ENCODE measurements around the gene SLC25A4. TPM values are rescaled to one million over a fixed set of nuclear protein-coding genes. Genes with fewer than 3 reads are reported as not detected.

The SLC25A4 gene
- total and polyA plus RNA-seq, 2 of the 13 experiments (the other 11 are each of a cell fraction or from before 2014, with no cell fraction given), result 30.3 to 42.1 TPM

DNA sequence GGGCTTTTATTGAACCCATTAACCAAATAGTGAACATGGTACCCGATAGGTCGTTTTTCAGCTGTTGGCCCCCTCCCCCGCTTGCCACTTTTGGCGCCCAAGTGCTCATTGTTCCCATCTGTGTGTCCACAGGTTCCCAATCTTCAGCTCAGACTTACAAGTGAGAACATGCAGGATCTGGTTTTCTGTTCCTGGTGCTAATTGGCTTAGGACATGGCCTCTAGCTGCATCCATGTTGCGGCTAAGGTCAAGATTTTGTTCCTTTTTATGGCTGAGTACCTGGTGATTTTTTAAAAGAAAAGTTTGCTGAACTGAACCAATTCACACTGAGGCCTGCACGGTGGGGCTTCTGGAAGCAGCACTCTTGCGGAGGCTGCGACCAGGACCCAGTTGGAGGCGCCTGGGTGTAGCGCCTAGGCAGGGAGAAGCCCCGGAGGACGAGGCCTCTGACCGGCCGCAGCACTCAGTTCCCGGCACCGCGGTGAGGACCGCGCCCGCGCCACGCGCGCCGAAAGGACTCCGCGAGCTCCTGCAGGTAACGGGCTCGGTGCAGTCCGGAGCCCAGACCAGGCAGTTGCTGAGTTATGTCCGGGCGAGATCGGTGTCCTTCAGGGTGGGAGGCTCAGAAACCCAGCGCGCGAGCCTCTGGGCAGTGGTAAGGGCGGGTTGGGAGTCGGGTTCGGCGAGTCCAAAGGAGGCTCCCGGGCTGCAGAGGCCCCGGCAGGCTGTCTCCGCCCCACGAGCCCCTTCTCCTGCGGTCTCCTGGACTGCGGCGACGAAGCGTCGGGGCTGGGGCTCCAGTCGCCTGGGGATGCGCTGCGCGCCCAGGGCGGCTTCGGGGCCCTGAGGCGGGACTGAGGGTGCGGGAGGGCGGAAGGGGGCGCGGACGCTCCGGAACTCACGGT, 15.8 kb upstream of the SLC25A4 start (continued):
- TF ChIP-seq, protein P1, sequence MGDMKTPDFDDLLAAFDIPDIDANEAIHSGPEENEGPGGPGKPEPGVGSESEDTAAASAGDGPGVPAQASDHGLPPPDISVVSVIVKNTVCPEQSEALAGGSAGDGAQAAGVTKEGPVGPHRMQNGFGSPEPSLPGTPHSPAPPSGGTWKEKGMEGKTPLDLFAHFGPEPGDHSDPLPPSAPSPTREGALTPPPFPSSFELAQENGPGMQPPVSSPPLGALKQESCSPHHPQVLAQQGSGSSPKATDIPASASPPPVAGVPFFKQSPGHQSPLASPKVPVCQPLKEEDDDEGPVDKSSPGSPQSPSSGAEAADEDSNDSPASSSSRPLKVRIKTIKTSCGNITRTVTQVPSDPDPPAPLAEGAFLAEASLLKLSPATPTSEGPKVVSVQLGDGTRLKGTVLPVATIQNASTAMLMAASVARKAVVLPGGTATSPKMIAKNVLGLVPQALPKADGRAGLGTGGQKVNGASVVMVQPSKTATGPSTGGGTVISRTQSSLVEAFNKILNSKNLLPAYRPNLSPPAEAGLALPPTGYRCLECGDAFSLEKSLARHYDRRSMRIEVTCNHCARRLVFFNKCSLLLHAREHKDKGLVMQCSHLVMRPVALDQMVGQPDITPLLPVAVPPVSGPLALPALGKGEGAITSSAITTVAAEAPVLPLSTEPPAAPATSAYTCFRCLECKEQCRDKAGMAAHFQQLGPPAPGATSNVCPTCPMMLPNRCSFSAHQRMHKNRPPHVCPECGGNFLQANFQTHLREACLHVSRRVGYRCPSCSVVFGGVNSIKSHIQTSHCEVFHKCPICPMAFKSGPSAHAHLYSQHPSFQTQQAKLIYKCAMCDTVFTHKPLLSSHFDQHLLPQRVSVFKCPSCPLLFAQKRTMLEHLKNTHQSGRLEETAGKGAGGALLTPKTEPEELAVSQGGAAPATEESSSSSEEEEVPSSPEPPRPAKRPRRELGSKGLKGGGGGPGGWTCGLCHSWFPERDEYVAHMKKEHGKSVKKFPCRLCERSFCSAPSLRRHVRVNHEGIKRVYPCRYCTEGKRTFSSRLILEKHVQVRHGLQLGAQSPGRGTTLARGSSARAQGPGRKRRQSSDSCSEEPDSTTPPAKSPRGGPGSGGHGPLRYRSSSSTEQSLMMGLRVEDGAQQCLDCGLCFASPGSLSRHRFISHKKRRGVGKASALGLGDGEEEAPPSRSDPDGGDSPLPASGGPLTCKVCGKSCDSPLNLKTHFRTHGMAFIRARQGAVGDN (CRISPR knock-in tag; IDR thresholded peaks at IDR 0.05), result peak; percentile 58
- 0 out of 2 replicates have a peak, but pooled peaks have one; percentile 0 for TF ChIP-seq HNF4A (CRISPR knock-in tag; IDR thresholded peaks at IDR 0.05)
- no peak for TF ChIP-seq ZBTB3 (CRISPR knock-in tag; IDR thresholded peaks at IDR 0.05; ENCODE audit: borderline replicate concordance, low read depth)
- TF ChIP-seq PATZ1 (CRISPR knock-in tag; IDR thresholded peaks at IDR 0.05), result 0 out of 2 replicates have a peak, but pooled peaks have one; percentile 8
- TF ChIP-seq ZNF337 (CRISPR knock-in tag; IDR thresholded peaks at IDR 0.05; ENCODE audit: borderline replicate concordance, low read depth), result no peak
- TF ChIP-seq ZNF33A (CRISPR knock-in tag; IDR thresholded peaks at IDR 0.05; ENCODE audit: borderline replicate concordance), result no peak
- TF ChIP-seq EZH2 (conservative IDR thresholded peaks at IDR 0.05; ENCODE audit: low read depth, low read length), result no peak
- TF ChIP-seq ZNF841 (CRISPR knock-in tag; IDR thresholded peaks at IDR 0.05; ENCODE audit: borderline replicate concordance), result no peak
- no peak for TF ChIP-seq ZNF431 (CRISPR knock-in tag; IDR thresholded peaks at IDR 0.05; ENCODE audit: borderline replicate concordance, low read depth)
- no peak for TF ChIP-seq MIXL1 (CRISPR knock-in tag; IDR thresholded peaks at IDR 0.05)
- TF ChIP-seq HNRNPUL1 (IDR thresholded peaks at IDR 0.05; ENCODE audit: low read depth, low read length), result no peak
- no peak for TF ChIP-seq ZNF839 (CRISPR knock-in tag; IDR thresholded peaks at IDR 0.05; ENCODE audit: borderline replicate concordance)
- peak; percentile 56; the same call in 1 of the 2 replicates for TF ChIP-seq ZNF512B (CRISPR knock-in tag; IDR thresholded peaks at IDR 0.05; ENCODE audit: borderline replicate concordance)
- TF ChIP-seq SIX4 (CRISPR knock-in tag; IDR thresholded peaks at IDR 0.05), result no peak
- no peak for TF ChIP-seq ZBTB20 (CRISPR knock-in tag; IDR thresholded peaks at IDR 0.05; ENCODE audit: borderline replicate concordance, low read depth)
- peak; percentile 45; the same call in 1 of the 2 replicates for TF ChIP-seq ZNF782 (CRISPR knock-in tag; IDR thresholded peaks at IDR 0.05; ENCODE audit: borderline replicate concordance)
- no peak for TF ChIP-seq PCBP1 (IDR thresholded peaks at IDR 0.05; ENCODE audit: borderline replicate concordance, low read depth, low read length)
- TF ChIP-seq MED1 (CRISPR knock-in tag; IDR thresholded peaks at IDR 0.05), result no peak
- no peak for TF ChIP-seq ZNF615 (CRISPR knock-in tag; IDR thresholded peaks at IDR 0.05; ENCODE audit: borderline replicate concordance)
- TF ChIP-seq RXRA (CRISPR knock-in tag; IDR thresholded peaks at IDR 0.05), result no peak
